Keratinocyte (primary cell): ENCODE data around the gene GPC5. TPM values are rescaled to one million over a fixed set of nuclear protein-coding genes. Genes with fewer than 3 reads are reported as not detected.

ENCODE experiments used
- DNase-seq: peaks from one replicate; pipeline ENCODE4 v3.0.0-alpha.2; 2011; ENCODE audit warnings: low read depth, missing footprints, low spot score
- FAIRE-seq: peaks from 2 replicates; lab custom pipeline; 2011; peaks lifted over from hg19 to GRCh38; lab: Jason Lieb, UNC
- H2AFZ ChIP-seq: 2 replicates; pipeline ENCODE4 v1.6.0; 2012; ENCODE audit warnings: low read length, control low read depth, inconsistent platforms; ENCODE audit not compliant: control insufficient read depth
- H3K27ac ChIP-seq: 2 replicates; pipeline ENCODE4 v1.5.1; 2011; ENCODE audit warnings: low read length; ENCODE audit not compliant: control insufficient read depth, insufficient read depth
- H3K27me3 ChIP-seq: 3 replicates; pipeline ENCODE4 v1.6.0; 2011; ENCODE audit warnings: low read length; ENCODE audit not compliant: control insufficient read depth, insufficient read depth; ENCODE audit errors: extremely low read depth
- H3K36me3 ChIP-seq, 2 experiments: 2 replicates in 1 of 2; 3 replicates in 1 of 2; pipeline ENCODE4 v1.5.1; 2011; ENCODE audit warnings: low read length in 2 of 2, mild to moderate bottlenecking in 1 of 2; ENCODE audit not compliant: control insufficient read depth in 2 of 2, insufficient read depth in 2 of 2; ENCODE audit errors: extremely low read depth in 1 of 2
- H3K4me1 ChIP-seq: 3 replicates; pipeline ENCODE4 v1.5.1; 2011; ENCODE audit warnings: low read length; ENCODE audit not compliant: control insufficient read depth, insufficient read depth; ENCODE audit errors: extremely low read depth
- H3K4me2 ChIP-seq: 3 replicates; pipeline ENCODE4 v1.6.0; 2011; ENCODE audit warnings: low read depth, low read length; ENCODE audit not compliant: control insufficient read depth, insufficient read depth; ENCODE audit errors: extremely low read depth
- H3K4me3 ChIP-seq, 3 experiments: fragments of 200-600 bp in 1 of 3; sonication (generic) in 1 of 3; 2 replicates in 2 of 3; 3 replicates in 1 of 3; pipeline ENCODE4 v1.5.1; 2011 to 2016; ENCODE audit warnings: low read length in 3 of 3, mild to moderate bottlenecking in 3 of 3, control low read depth in 2 of 3, inconsistent platforms in 1 of 3, low read depth in 1 of 3, mixed read lengths in 1 of 3, mixed run types in 1 of 3, moderate library complexity in 1 of 3; ENCODE audit not compliant: control insufficient read depth in 2 of 3, insufficient read depth in 2 of 3; ENCODE audit errors: extremely low read depth in 1 of 3
- H3K79me2 ChIP-seq: 2 replicates; pipeline ENCODE4 v1.6.0; 2012; ENCODE audit warnings: low read length; ENCODE audit not compliant: control insufficient read depth, insufficient read depth
- H3K9ac ChIP-seq: 3 replicates; pipeline ENCODE4 v1.6.0; 2011; ENCODE audit warnings: low read length; ENCODE audit not compliant: control insufficient read depth, insufficient read depth; ENCODE audit errors: extremely low read depth
- H3K9me1 ChIP-seq: 3 replicates; pipeline ENCODE4 v1.6.0; 2011; ENCODE audit warnings: low read length; ENCODE audit not compliant: control insufficient read depth, insufficient read depth; ENCODE audit errors: extremely low read depth
- H3K9me3 ChIP-seq: 2 replicates; pipeline ENCODE4 v1.5.1; 2012; ENCODE audit warnings: low read depth, low read length; ENCODE audit not compliant: control insufficient read depth
- H4K20me1 ChIP-seq: 3 replicates; pipeline ENCODE4 v1.6.0; 2011; ENCODE audit warnings: low read length; ENCODE audit not compliant: control insufficient read depth, insufficient read depth; ENCODE audit errors: extremely low read depth
- EZH2 ChIP-seq: IDR thresholded peaks from one replicate; pipeline ENCODE4 v1.6.1; 2012; ENCODE audit warnings: inconsistent platforms, mild to moderate bottlenecking, low read length, moderate library complexity
- dilution Hi-C: fragments of 300-500 bp; cut with MboI; formaldehyde crosslinking; loops from one replicate; pipeline ENCODE4 v1.7.0; 2020; ENCODE audit warnings: low sequenced_read_pairs; ENCODE audit not compliant: extremely low pct_ligation_motif_present
- polyA plus RNA-seq, 5 experiments: library from polyadenylated mRNA; depleted of rRNA in 3 of 5; stranded (reverse) in 3 of 5; stranded (forward) in 1 of 5; unstranded in 1 of 5; fragments of >200 nt; gene quantifications; 1 replicate in 1 of 5; 2 replicates in 3 of 5; 3 replicates in 1 of 5; pipeline versions ENCODE4 v1.2.1 to v1.2.3, GENCODE V29; 2011 to 2012; ENCODE audit warnings: missing spikeins in 2 of 5, low read depth in 1 of 5, low replicate concordance in 1 of 5
- TF ChIP-seq, protein P1 (sequence below), 3 experiments: IDR thresholded peaks in 1 of 3; conservative IDR thresholded peaks in 1 of 3; optimal IDR thresholded peaks in 1 of 3; 2 replicates in 2 of 3; 3 replicates in 1 of 3; pipeline versions ENCODE3 to v1.5.1; 2011; ENCODE audit warnings: low read length in 3 of 3, mild to moderate bottlenecking in 3 of 3, moderate library complexity in 2 of 3, control low read depth in 1 of 3, inconsistent platforms in 1 of 3; ENCODE audit not compliant: insufficient read depth in 2 of 3; ENCODE audit errors: extremely low read depth in 1 of 3

Gene GPC5
- polyA plus RNA-seq, 1 donor (not counting 4 experiments of a cell fraction or from before 2014, with no cell fraction given), result 0.10 TPM

DNA sequence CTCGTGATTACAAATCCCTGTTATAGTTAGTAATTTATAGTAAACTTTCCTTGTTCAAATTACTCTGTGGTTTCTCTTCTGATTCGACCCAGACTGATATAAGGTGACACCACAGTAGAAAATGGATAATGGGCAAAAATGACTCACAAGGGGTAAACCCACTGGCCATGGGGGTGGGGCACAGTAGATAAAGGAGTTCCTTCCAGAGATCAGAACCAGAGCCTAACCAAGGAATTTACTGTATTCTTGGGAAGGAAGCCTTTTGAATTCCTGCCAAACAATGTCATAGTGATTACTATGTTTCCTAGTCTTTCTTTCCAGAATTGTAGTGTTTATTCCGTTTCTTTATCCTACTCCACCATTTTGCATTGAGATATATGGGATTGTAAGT, 29.0 kb upstream of the GPC5 start:
- Histone ChIP-seq H3K27ac (no peak overlapping the region), H3K4me2 (no peak overlapping the region)
- dilution Hi-C loops, result no loop called here

DNA sequence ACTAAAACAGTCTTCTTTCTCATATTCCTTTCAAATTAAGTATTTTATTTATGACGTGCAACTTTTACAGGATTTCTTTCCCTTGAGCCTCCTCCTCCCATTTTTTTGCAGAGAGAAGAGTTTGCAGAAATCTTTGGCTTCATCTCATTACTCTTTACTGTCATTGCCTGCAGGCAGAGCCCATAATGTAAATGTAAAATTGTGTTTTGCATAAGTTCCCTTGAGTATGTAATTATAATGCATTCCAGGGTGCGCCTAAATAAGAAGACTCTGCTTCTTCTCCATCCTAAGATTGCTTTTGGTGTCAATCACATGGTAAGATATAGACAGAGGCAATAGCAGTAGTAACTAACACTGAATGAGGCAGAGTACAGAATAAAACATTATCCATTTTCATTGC, 27.9 kb upstream of the GPC5 start:
- Histone ChIP-seq H3K9me1 (no peaks in the 10 kb centered on the region), H3K27ac (no peak overlapping the region), H3K36me3 (no peaks in the 10 kb centered on the region), H3K4me2 (no peak overlapping the region), H3K27me3 (no peaks in the 10 kb centered on the region), H3K9me3 (no peaks in the 10 kb centered on the region), H3K4me3 (no peak overlapping the region), H3K4me1 (peaks cover 9% of the 10 kb centered on the region), H2AFZ (no peak overlapping the region), H4K20me1 (no peaks in the 10 kb centered on the region), H3K9ac (no peak overlapping the region), H3K79me2 (no peaks in the 10 kb centered on the region)
- dilution Hi-C loops, result no loop called here
- DNase-seq (no peak), FAIRE-seq (no peak)
- TF ChIP-seq, protein P1, sequence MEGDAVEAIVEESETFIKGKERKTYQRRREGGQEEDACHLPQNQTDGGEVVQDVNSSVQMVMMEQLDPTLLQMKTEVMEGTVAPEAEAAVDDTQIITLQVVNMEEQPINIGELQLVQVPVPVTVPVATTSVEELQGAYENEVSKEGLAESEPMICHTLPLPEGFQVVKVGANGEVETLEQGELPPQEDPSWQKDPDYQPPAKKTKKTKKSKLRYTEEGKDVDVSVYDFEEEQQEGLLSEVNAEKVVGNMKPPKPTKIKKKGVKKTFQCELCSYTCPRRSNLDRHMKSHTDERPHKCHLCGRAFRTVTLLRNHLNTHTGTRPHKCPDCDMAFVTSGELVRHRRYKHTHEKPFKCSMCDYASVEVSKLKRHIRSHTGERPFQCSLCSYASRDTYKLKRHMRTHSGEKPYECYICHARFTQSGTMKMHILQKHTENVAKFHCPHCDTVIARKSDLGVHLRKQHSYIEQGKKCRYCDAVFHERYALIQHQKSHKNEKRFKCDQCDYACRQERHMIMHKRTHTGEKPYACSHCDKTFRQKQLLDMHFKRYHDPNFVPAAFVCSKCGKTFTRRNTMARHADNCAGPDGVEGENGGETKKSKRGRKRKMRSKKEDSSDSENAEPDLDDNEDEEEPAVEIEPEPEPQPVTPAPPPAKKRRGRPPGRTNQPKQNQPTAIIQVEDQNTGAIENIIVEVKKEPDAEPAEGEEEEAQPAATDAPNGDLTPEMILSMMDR (optimal IDR thresholded peaks at IDR 0.05 in 1 of 3, IDR thresholded peaks at IDR 0.05 in 1 of 3, conservative IDR thresholded peaks at IDR 0.05 in 1 of 3; ENCODE audit: extremely low read depth in 1 of 3, insufficient read depth in 2 of 3, low read length in 3 of 3), result no peak
- no peak for TF ChIP-seq EZH2

More for the DNA sequence above, 29.0 kb upstream of the GPC5 start:
- Histone ChIP-seq H2AFZ (no peak overlapping the region), H3K9me3 (no peaks in the 10 kb centered on the region), H3K27me3 (no peaks in the 10 kb centered on the region), H3K79me2 (no peaks in the 10 kb centered on the region), H4K20me1 (no peaks in the 10 kb centered on the region), H3K9ac (no peak overlapping the region), H3K4me1 (peaks cover 9% of the 10 kb centered on the region), H3K4me3 (no peak overlapping the region), H3K9me1 (no peaks in the 10 kb centered on the region), H3K36me3 (no peaks in the 10 kb centered on the region)
- DNase-seq (no peak), FAIRE-seq (no peak)
- TF ChIP-seq EZH2, result no peak
- TF ChIP-seq, protein P1 (optimal IDR thresholded peaks at IDR 0.05 in 1 of 3, IDR thresholded peaks at IDR 0.05 in 1 of 3, conservative IDR thresholded peaks at IDR 0.05 in 1 of 3; ENCODE audit: extremely low read depth in 1 of 3, insufficient read depth in 2 of 3, low read length in 3 of 3), result no peak
